SW480 (cell line): ENCODE data around the gene ATP13A1.
A peak's percentile ranks its signal among the peaks of the same experiment; 100 is the strongest.
"Not testable (repeated sequence)": the region's sequence is repeated elsewhere in the genome, so short reads cannot be mapped to it uniquely, and the experiment has no call there.

ENCODE experiments used
- DNase-seq: peaks from one replicate; pipeline ENCODE4 v3.0.0-alpha.2; 2016; ENCODE audit warnings: low spot score

The ATP13A1 gene

GRCh38 chr19:19619181-19619848 lies 44.2 kb downstream of the ATP13A1 start:
- DNase-seq, result no peak

GRCh38 chr19:19618219-19619051 lies 45.0 kb downstream of the ATP13A1 start, which contains the start of gene PBX4:
TSS of gene PBX4 (minus strand) at chr19:19618687. CDS start at chr19:19618629, 58 bp downstream.
- DNase-seq, result peak; percentile 96

- DNase-seq, result peak; percentile 64
Measured at GRCh38 chr19:19615086-19615485, 48.4 kb downstream of the ATP13A1 start.

DNA sequence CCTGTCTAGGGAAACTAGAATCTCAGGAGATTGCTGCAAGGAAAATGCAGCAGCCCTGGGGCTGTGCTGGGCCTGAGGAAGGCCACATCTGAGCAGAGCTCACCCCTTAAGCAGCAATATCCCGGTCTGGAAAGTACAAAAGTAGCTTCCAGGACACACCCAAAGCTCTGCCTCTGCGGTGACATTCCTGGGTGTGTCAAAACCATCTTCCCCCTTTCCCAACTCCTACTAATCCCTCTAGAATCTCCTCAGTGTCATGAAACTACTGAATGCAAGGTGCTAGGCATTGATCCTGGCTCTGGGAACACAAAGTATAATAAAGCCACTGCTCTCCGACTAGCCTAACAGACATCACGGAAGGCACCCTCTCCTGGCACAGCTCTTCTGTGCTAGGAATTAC lies 50.0 kb downstream of the ATP13A1 start:
- DNase-seq, result peak; percentile 96

DNA sequence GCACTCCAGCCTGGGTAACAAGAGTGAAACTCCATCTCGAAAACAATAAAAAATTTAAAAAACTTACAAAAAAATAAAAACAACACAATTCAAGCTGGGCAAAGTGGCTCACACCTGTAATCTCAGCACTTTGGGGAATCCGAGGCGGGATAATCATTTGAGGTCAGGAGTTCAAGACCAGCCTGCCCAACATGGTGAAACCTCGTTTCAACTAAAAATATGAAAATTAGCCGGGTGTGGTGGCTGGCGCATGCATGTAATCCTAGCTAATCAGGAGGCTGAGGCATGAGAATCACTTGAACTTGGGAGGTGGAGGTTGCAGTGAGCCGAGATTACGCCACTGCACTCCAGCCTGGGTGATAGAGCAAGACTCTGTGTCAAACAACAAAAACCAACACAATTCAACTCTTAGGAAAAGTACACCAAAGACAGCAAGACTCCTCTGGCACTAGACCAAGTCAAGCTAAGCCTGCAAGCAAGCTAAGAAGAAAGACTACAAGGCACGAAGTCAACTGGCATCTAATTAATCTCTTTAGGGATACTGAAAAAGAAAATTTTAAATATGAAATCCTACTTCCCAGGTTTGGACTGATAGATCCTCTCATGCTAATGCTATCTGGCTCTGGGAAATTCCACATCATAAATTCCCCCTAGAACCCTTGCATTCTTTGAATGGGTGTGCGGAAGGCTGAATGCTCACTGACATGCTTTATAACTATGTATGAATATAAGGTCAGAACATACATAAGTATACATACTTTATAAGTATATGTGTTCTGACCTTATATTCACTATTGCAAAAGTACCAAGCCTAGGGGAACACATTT lies 52.9 kb downstream of the ATP13A1 start:
- no peak for DNase-seq

- not testable (repeated sequence) for DNase-seq
Measured at GRCh38 chr19:19606686-19607085, 56.8 kb downstream of the ATP13A1 start.

DNA sequence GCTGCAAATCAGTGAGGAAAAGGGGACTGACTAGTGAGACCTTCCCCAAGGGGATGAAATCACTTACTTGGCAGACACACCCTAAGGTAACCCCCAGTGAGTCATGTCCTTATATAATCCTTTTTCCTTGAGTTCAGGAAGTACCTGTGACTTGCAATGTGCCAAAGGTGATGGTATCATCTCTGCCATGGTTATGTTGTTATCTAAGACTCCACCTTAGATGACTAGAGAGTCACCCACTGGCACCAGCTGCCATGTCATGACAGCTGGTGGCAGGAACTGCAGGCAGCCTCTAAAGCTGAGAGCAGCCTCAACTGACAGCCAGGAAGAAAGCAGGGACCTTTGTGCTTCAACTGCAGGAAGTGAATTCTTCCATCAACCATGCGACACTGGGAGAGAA lies 57.5 kb downstream of the ATP13A1 start:
- DNase-seq, result peak; percentile 88

DNA sequence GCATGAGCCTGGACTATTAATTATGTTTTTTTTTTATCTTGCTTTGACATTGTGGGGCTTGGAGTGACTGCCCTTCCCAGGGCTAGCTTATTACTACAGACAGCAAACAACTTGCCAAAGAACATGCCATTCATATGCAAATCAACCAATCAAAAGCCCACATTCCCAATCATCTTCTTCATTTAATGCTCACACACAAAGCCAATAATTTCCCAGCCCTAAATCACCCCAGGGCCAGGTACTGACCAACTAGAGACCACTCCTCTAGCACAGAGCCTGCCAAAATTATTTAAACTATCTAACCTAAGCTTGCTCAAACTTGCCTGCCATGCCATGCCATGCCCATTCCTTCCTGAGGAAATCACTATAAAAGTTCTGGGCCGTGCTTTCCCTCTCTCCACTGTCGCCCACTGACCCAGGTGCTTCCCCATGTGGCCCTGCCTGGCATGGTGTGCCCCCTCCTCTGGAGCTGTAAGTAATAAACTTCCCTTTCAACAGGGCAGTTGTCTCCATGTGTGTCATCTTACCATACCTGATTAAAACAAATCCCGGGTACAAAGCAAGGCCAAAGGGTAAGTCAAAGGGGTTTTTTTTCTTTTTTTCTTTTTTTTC lies 60.7 kb downstream of the ATP13A1 start:
- peak; percentile 86 for DNase-seq

DNA sequence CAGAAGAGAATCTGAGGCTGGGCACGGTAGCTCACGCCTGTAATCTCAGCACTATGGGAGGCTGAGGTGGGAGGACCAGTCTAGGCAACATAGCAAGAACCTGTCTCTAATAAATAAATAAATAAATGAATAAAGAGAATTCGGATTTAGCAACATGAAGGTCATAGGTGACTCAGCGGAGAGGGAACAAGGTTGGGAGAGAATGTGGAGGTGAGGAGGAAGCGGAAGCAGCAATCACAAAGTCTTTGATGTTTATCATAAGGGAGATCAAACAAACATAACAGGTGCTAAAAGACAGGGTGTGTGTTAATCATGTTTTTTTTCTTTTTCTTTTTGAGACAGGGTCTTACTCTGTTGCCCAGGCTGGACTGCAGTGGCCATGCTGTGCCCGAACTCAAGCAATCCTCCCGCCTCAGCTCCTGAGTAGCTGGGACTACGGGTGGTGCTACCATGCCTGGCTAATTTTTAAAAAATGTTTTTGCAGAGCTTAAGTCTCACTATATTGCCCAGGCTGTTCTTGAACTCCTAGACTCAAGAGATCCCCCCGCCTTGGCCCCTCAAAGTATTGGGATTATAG lies 61.3 kb downstream of the ATP13A1 start:
- peak; percentile 100 for DNase-seq

DNA sequence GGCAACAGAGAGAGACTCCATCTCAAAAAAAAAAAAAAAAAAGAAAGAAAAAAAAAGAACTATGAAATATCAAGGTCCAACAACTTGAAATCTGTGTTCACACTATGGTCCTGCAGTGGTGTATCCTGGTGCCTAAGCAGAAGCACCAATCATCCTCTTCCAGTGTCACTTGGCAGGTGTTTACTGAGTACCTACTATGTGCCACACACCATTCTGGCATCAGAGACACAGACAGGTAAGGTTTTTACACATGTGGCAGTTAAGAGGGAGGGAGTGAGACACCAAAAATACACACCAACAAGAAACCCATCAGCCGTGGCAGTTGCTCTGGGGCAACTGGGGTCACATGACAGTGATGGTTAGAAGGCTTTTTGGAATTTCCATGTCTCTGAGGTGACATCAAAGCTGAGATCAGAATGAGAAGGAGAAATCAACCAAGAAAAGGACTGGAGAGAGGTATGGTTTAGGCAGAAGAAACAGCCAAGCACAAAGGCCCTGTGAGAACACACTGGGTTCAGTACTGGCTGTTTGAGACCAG lies 62.6 kb downstream of the ATP13A1 start:
- no peak for DNase-seq

GRCh38 chr19:19598728-19599451 lies 64.6 kb downstream of the ATP13A1 start:
- DNase-seq, result not testable (repeated sequence)

GRCh38 chr19:19597809-19598306 lies 65.6 kb downstream of the ATP13A1 start:
- no peak for DNase-seq
